Measurements from ENCODE around the gene SUN5.

The SUN5 gene

DNA sequence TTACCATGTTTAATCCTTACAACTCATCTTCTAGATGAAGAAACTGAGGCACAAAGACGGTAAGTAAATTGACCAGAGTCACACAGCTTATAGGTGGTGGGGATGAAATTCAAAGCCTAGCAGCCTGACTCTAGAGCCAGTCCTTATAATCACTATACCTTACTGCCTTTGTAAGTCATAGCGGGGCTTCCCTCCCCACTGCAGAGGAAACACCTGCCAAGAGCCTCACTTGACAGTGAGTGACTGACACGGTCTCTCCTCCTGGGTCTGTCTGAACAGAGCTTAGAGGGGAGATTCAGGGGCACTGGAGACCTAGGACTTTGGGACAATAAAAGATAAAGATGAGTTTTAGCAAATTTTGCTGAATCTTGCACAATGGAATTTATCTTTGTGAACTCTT lies 12.8 kb downstream of the SUN5 start:
- no peak for FAIRE-seq

GRCh38 chr20:32990426-32990825 lies 13.8 kb downstream of the SUN5 start:
- no peak for FAIRE-seq

- no peak for FAIRE-seq
Observed at GRCh38 chr20:32989507-32990283, 14.5 kb downstream of the SUN5 start.

DNA sequence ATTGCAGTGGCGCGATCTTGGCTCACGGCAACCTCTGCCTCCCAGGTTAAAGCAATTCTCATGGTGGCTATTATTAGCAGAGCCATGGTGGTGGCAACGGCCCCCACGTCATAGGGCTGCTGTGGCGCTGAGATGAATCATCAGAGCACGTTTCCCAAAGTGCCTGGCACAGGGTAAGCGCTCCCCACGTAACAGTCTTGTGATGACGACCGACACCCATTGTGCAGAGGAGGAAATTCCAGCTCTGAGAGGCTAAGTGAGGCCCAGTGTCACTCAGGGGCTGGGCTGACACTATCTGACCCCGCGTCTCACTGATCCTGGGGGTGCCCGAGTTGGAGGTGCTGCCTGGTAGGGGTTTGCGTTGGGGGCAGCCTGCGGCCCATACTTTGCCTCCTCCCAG lies 16.2 kb downstream of the SUN5 start:
- no peak for FAIRE-seq

GRCh38 chr20:32987044-32987825 lies 17.0 kb downstream of the SUN5 start:
- no peak for FAIRE-seq

- no peak for FAIRE-seq
Observed at GRCh38 chr20:32986331-32986966, 17.8 kb downstream of the SUN5 start.

DNA sequence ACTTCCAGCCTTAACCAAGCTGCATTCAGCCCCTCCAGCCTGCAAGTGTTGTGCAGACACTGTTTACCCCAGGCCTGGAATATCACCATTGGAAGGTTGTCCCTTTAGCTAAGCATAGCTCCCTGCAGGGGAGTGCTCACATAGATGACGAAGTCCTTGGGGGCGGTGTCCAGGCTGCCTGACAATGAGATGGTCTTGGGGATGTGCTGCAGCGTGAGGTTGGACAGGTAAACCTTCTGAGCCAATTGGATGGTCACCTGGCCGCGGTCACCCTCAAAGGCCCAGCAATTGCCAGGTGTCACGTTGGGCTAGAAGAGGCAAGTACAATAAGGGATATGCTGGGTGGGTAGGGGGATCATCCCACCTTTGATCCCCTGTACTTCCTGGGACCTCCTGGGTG lies 18.6 kb downstream of the SUN5 start:
- FAIRE-seq, result no peak

- no peak for FAIRE-seq
Observed at GRCh38 chr20:32984631-32985354, 19.4 kb downstream of the SUN5 start.

DNA sequence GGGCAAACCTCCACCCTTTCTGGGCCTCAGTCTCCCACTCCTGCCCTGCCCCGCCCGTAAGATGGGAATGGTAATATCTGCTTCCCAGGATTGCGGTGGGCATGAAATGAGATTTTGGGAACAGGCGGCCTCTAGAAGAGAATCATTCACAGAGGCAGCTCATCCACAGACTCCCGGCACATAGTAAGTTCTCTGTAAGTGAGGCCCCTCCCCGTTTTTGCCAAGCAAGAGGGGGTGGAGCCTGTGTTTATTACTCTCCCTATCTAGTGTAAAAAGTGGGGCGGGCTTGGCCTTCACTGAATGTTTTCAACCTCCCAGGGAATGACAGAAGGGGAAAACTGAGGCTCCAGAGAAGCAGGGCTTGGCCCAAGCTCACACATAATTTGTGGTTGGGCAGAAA lies 20.0 kb downstream of the SUN5 start:
- no peak for FAIRE-seq

DNA sequence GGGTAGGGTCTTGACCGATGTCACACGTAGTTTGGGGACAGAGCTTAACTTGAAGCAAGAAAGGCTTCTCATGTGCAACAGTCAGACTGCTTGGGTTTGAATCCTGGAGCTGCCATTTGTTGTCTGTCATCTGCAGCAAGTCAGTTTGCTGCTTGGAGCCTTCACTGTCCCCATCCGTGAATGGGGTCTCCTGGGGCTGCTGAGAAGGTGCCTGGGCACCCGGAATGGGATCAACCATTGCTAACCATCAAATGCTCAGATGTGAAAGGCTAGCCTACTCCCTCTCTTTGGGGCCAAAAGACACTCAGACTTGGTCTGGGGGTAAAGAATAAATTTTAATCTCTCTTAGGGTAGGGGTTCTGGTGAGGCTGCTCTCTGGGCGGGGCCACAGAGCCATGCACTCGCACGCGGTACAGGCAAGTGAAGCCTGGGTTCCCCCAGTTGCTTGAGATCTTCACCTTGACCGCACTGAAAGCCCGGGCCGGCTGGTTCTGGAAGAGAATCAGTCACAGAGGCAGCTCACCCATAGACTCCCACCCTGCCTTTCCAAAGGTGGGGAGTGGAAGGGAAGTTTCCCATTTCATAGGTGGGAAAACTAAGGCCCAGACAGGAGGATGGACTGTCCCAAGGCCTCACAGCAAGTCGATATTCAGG lies 20.6 kb downstream of the SUN5 start:
- FAIRE-seq, result no peak

DNA sequence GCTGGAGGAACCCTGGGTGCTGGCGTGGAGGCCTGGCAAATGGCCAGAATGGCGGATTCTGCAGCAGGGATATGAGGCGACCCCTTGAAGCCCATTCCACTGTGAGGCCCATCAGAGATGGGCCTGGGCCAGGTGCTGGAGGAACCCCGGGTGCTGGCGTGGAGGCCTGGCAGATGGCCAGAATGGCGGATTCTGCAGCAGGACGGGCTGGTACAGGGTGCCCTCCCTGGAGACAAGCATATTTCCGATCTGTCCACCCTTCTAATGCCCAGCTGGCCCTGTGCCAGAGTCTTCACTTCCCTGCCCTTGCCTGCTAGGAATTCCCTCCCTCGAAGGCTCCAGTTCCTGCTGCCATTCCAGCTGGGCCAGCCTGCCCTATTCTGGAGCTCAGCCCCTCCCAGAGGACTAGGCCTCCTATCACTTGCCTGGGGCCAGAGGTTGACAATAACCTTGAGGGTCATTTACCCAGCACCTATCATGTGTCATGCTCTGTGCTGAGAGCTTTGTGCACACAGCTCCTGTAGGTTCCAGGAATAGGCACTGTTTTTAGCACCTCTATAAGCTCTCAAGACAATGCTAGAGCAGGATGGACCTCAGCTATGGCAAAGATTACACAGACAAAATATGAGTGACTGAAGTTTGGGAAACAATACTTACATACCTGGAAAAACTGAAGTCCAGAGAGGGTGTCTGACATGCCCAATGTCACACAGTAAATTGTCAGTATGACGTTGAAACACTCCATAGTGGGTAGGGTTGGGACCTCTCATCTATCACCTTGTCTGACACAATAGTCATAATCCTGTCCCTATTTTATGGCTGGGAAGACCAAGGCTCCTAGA lies 21.4 kb downstream of the SUN5 start:
- FAIRE-seq, result no peak

GRCh38 chr20:32980990-32981389 lies 23.2 kb downstream of the SUN5 start:
- no peak for FAIRE-seq

DNA sequence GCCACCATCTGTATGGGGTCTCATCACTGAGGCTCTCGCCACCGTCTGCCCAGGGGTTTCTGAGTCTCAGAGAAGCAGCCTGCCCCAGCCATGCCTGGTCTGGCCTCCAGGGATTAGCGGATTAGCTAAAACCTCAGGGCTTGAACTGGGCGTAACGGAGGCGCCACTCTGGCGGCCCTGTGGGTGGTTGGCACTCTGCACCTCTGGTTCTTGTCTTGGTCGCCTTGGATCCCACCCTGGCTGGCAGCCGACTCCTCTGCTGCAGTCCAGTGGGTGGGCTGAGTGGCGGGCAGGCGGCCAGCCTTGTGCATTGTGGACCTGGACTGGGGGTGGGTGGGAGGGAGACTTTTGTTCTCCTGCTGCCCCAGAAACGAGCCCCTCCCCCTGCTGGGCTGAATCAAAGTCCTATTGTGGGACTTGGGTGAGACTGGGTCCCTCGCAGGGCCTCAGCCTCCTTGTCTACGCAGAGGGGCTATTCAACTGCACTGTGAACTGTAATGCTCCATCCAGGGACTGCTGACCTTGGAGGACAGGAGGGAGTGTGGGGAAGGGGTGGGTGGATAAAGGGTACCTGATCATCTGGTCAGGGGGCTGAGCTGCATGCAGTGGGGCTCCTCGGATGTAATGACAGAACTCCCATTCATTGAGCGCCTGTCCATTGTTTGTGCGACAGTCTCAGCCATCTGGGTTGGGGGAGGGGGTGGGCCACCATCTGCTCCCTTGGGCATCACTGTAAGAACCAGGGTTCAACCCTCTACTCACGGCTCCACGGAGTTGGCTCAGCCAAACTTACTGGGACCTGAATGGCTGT lies 23.9 kb downstream of the SUN5 start:
- no peak for FAIRE-seq

GRCh38 chr20:32979201-32979998 lies 24.8 kb downstream of the SUN5 start:
- FAIRE-seq, result no peak

- no peak for FAIRE-seq
Observed at GRCh38 chr20:32978009-32978335, 26.3 kb downstream of the SUN5 start.

DNA sequence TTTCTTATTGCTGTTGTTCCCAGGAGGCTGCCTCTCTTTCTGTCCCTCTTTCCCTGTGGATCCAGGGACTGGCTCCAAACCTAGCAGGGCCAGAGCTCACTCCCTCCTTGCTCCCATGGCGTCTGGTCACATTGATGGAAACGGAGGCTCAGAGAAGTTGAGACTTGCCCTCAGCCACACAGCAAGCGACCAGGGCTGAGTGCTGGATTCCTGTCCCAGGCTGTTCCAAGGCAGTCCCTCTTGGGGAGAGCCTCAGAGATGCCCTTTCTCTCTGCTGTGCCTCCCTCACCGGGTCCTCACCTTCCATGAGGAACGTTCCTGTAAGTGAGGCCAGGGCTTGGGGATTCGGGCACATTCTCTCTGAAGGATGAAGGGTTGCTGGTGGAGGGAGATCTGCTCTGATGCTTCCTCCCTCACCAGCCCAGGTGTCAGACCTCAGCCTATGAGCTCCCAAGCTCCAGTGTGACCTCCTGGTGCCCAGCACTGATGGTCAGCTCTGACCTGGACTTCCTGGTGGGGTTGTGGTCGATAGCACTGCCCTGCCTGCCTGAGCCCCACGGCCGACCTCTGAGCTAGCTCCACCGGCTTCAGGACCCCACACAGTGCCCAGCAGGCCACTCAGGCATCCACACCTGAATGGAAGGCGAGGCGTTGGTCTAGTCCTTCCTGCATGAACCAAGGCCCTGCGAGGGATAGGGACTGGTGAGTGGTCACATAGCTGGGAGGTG lies 26.8 kb downstream of the SUN5 start:
- no peak for FAIRE-seq

DNA sequence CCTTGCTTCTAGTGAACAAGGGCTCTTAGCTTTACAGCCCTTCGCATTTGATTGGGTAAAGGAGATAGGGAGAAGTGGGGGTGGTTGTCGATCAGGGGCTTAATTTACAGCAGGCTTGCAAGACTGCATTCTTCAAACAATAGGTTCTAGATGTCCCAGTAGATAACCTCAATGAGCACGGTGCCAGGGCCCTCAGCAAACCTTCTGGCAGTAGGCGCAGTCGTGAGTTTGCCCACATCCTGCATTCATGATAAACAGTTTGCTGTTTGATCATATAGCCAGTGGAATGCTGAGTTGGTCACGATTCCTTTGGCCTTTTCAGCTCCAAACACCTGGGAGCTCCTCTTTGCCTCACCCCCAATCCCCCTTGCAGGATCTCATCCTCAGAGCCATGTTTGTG lies 27.5 kb downstream of the SUN5 start:
- FAIRE-seq, result no peak

- FAIRE-seq, result no peak
Observed at GRCh38 chr20:32975698-32976674, 28.2 kb downstream of the SUN5 start.

All from A204.1 (cell line).